Loucy (cell line): ENCODE measurements around the gene KYNU.

ENCODE experiments used
- EZH2phosphoT487 ChIP-seq: fragments of 200-600 bp; IDR thresholded peaks from 2 replicates; pipeline ENCODE4 v1.6.1; 2018; ENCODE audit warnings: antibody characterized with exemption, mild to moderate bottlenecking, moderate library complexity, borderline replicate concordance
- TF ChIP-seq, protein P1 (sequence below): fragments of 200-600 bp; sonication (generic); conservative IDR thresholded peaks from 2 replicates; pipeline ENCODE4 v1.5.1; 2014; ENCODE audit warnings: mild to moderate bottlenecking, antibody characterized with exemption, low read length

DNA sequence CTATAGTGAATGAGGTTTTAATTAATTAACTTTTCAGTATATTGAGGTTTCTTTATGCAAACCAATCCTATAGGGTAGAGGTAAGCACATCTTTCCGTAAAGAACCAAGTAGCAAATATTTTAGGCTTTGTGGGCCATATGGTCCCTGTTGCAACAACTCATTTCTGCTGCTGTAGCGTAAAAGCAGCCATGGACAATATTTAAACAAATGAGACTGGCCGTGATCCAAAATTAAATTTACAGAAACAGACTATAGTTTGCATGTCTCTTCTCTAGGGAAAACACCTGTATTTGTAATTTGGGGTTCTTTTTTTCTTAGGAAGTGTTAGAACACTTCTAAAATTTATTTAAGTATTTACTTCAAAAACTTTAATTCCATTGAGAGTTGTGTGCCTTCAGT, 104.3 kb downstream of the KYNU start:
- no peak for TF ChIP-seq EZH2phosphoT487
- TF ChIP-seq, protein P1, sequence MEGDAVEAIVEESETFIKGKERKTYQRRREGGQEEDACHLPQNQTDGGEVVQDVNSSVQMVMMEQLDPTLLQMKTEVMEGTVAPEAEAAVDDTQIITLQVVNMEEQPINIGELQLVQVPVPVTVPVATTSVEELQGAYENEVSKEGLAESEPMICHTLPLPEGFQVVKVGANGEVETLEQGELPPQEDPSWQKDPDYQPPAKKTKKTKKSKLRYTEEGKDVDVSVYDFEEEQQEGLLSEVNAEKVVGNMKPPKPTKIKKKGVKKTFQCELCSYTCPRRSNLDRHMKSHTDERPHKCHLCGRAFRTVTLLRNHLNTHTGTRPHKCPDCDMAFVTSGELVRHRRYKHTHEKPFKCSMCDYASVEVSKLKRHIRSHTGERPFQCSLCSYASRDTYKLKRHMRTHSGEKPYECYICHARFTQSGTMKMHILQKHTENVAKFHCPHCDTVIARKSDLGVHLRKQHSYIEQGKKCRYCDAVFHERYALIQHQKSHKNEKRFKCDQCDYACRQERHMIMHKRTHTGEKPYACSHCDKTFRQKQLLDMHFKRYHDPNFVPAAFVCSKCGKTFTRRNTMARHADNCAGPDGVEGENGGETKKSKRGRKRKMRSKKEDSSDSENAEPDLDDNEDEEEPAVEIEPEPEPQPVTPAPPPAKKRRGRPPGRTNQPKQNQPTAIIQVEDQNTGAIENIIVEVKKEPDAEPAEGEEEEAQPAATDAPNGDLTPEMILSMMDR, result no peak
